ENCODE results near the gene PIP4K2B.

DNA sequence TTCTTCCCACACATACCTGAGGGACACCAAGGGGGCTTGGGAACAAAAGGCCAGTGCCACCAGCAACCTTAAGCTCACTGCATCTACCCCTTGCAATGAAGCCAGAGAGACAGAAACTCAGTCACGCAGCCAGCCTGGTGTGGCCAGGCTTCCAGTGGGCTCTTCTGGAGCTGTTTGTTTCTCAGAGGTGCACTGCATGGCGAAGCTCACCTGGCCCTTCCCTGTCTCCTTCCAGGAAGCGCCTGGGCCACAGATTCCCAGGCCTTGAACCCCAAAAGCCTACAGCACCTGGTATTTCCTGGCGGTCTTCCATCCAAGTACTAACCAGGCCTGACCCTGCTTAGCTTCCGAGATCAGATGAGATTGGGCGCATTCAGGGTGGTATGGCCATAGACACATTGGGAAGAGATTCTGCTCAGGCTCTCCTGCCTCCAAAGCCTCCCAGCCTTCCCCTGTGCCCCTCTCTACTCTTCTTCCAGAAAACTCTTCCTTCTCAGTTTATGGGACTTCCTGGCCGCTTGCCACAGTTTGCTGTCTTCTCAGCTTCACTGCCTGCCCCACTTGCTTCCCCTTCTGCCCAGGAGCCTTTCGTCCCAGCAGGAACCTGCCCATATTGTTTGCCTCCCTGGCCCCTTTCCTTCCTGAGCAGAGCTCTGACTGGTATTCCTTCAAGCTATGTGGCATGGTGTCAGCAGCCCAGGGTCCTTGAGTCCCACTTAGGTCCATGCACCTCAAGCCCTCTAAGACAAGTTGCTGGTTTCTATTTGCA lies 67.6 kb downstream of the PIP4K2B start:
- TF ChIP-seq SUZ12 (IDR thresholded peaks at IDR 0.05; ENCODE audit: extremely low read depth, insufficient read depth, insufficient read length) (no peak), YY1 (IDR thresholded peaks at IDR 0.05; ENCODE audit: insufficient read depth, insufficient read length) (no peak)
